AG10803 (cell line): ENCODE results near the gene PLAAT2.

ENCODE experiments used
- DNase-seq: peaks from one replicate; pipeline ENCODE4 v3.0.0; 2010; ENCODE audit warnings: low read depth
- H3K4me3 ChIP-seq: 2 replicates; pipeline ENCODE4 v1.5.1; 2011; ENCODE audit warnings: mild to moderate bottlenecking, low read length, control low read depth
- TF ChIP-seq, protein P1 (sequence below): conservative IDR thresholded peaks from 2 replicates; pipeline ENCODE4 v1.5.1; 2011; ENCODE audit warnings: mild to moderate bottlenecking, low read length, control low read depth, inconsistent platforms

Gene PLAAT2

DNA sequence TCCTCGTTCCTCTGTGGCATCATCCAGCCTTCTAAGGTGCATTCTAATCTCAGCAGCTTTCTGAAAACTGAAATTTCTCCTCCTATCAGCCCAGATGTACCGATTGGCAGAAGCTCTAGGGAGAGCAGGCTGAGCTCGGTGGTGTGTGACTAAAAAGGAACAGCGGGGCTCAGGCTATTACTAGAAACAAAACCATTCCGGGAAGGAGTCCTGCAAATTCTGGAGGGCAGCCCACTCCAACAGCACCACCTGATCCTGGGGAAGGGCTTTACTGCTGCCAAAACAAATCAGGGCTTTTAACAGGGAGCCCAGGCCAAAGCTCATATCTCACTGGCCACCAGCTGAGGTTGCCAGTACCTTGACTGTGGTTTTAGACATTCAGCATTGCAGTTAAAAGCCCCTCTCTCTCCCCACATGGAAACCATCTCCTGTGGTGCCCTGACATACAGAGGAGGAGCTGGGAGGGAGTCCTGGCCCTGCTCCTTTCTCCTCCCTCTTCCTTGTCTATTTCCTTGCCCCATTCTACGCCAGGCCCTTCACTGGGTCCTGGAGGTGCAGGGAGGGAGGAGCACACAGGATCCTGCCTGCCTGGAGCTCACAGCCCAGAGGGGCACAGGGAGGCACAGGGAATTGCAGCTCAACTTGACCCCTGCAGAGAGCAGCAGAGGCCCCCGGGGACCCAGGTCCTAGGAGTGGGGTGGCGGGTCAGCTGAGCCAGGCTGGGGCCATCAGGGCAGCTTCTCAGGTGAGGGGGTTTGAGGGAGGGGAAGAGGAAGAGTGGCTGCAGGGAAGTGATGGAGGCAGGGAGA lies 25.7 kb downstream of the PLAAT2 start:
- peak; percentile 59 for DNase-seq
- peak overlapping the region; percentile 54 for H3K4me3 ChIP-seq
- TF ChIP-seq, protein P1, sequence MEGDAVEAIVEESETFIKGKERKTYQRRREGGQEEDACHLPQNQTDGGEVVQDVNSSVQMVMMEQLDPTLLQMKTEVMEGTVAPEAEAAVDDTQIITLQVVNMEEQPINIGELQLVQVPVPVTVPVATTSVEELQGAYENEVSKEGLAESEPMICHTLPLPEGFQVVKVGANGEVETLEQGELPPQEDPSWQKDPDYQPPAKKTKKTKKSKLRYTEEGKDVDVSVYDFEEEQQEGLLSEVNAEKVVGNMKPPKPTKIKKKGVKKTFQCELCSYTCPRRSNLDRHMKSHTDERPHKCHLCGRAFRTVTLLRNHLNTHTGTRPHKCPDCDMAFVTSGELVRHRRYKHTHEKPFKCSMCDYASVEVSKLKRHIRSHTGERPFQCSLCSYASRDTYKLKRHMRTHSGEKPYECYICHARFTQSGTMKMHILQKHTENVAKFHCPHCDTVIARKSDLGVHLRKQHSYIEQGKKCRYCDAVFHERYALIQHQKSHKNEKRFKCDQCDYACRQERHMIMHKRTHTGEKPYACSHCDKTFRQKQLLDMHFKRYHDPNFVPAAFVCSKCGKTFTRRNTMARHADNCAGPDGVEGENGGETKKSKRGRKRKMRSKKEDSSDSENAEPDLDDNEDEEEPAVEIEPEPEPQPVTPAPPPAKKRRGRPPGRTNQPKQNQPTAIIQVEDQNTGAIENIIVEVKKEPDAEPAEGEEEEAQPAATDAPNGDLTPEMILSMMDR = no peak

GRCh38 chr11:63536669-63537292 lies 26.4 kb downstream of the PLAAT2 start, which contains the start of gene PLAAT4:
Gene PLAAT4 (plus strand): TSS chr11:63536808. CDS start chr11:63536869, 61 bp downstream.
- DNase-seq = peak; percentile 57
- TF ChIP-seq, protein P1 = no peak
- H3K4me3 ChIP-seq = peak within 1 kb of the TSS; percentile 54

DNA sequence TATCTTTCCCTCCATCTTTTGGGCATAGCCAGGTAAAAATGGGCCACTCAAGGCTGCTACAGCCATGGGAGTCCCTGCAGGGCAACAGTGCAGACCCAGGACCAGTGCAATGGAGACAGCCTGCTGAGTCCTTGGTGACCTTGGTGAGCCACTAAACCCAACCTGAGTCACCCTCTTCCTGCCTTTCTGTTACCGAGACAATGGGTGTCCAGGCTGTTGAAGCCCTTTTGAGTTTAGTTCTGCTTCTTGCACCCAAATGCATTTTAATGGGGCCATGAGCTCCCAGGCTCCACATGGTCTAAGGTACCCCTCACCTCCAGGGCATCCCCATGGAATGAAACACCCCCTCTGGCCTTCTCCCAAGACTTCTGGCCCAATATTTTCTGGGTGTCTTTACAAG lies 27.4 kb downstream of the PLAAT2 start:
- no peak for DNase-seq
- H3K4me3 ChIP-seq = no peak overlapping the region
- TF ChIP-seq, protein P1 = no peak

GRCh38 chr11:63534895-63535461 lies 28.2 kb downstream of the PLAAT2 start:
- TF ChIP-seq, protein P1 = no peak
- no peak for DNase-seq
- H3K4me3 ChIP-seq = no peak overlapping the region

DNA sequence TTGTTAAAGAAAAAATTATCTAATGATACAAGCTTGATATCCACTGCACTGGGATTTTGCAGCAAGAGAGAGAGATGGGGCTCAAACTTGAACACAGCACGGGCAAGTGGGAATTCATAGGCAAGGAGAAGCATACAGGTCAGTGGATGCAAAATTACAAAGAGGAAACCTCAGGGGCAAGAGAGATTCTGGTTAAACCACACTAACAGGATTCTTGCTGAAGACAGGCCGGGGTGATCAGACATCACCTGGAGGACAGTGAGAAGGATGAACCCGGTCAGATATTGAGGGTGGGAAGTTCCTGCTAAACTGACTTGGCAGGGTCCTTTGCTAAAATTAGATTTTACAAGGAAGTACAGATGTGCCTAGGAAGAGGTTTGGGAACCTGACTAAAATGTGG lies 29.1 kb downstream of the PLAAT2 start:
- TF ChIP-seq, protein P1 = no peak
- no peak overlapping the region for H3K4me3 ChIP-seq
- no peak for DNase-seq

- TF ChIP-seq, protein P1 = no peak
- H3K4me3 ChIP-seq = no peak overlapping the region
- DNase-seq = no peak
Observed at GRCh38 chr11:63532799-63533475, 30.2 kb downstream of the PLAAT2 start.
